Activated CD8-positive, alpha-beta T cell treated with anti-CD3 and anti-CD28 coated beads for 36 hours (primary cell): ENCODE results near the gene RFX2. TPM values are rescaled to one million over a fixed set of nuclear protein-coding genes. Genes with fewer than 3 reads are reported as not detected.

Experiments
- ATAC-seq: fragments of 200-7000 bp; cut with Tn5 transposase; one replicate; pipeline ENCODE4 v1.10.0; 2021; ENCODE audit warnings: mild to moderate bottlenecking, moderate library complexity
- CTCF ChIA-PET: fragments of 350-600 bp; sonication (Branson Sonifier 250); formaldehyde crosslinking; loops from one replicate; lab custom pipeline; 2021; ENCODE audit warnings: antibody characterized with exemption; lab: Charles Lee
- POLR2A ChIA-PET: fragments of 350-600 bp; sonication (Branson Sonifier 250); formaldehyde crosslinking; loops from one replicate; lab custom pipeline; 2021; ENCODE audit warnings: antibody characterized with exemption; lab: Charles Lee
- DNase-seq: peaks from one replicate; pipeline ENCODE4 v3.0.0-alpha.2; 2020
- H3K27ac Mint-ChIP-seq: one replicate; pipeline ENCODE4 v1.8.0; 2021; ENCODE audit warnings: mild to moderate bottlenecking, mixed read lengths
- H3K27me3 Mint-ChIP-seq: one replicate; pipeline ENCODE4 v1.8.0; 2021; ENCODE audit warnings: mixed read lengths
- H3K36me3 Mint-ChIP-seq: one replicate; pipeline ENCODE4 v1.8.0; 2021; ENCODE audit warnings: low read depth, mixed read lengths
- H3K4me1 Mint-ChIP-seq: one replicate; pipeline ENCODE4 v1.8.0; 2021; ENCODE audit warnings: low read depth, mixed read lengths
- H3K4me3 Mint-ChIP-seq: one replicate; pipeline ENCODE4 v1.8.0; 2021; ENCODE audit warnings: mild to moderate bottlenecking, moderate library complexity, mixed read lengths
- H3K9me3 Mint-ChIP-seq: one replicate; pipeline ENCODE4 v1.8.0; 2021; ENCODE audit warnings: mixed read lengths
- CTCF ChIP-seq: fragments of 200-600 bp; IDR thresholded peaks from one replicate; pipeline ENCODE4 v1.8.0; 2022; ENCODE audit warnings: antibody characterized with exemption, mild to moderate bottlenecking
- intact Hi-C: fragments of 100-400 bp; cut with micrococcal nuclease; formaldehyde crosslinking; loops from one replicate; pipeline ENCODE4 v1.10.0; 2022
- total RNA-seq, 2 experiments: library from RNA; stranded (reverse); gene quantifications; one replicate each; pipeline ENCODE4 v1.2.3, GENCODE V29; 2021

RFX2 gene
- total RNA-seq, 2 experiments from 2014 or later = 8.9 to 10.5 TPM

DNA sequence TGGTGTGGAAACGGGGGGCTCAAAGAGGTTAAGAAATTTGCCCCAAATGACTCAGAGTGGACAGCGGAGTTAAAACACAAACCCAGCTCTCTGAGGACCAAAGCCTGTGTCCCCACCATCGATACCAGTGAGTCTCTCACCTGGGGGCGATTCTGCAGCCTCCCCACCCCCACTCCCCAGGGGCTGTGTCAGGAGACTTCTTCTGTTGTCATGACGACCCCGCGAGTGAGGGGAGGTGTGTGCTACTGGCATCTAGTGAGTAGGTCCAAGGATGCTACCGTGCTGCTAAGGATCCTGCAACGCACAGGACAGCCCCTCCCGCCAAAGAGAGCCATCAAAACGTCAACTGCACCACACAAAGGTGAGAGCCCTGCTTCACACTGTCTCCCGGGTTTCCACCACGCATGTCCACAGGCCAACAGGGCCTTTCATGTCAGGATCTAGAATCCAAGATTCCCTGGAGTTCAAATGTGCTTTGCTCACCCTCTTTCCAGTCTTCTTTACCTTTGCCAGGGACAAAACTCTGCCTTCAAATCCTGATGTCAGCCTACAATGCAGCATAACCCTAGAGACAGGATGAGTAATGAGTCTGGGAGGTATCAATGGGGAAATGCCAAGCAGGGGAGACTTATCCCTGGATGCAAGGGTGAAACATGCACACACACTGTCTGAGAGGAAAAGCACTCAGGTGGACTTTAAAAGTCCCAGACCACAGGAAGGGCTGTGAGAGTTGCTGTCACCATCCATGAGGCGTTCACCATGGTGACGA lies 136.2 kb downstream of the RFX2 start:
- Mint-ChIP-seq H3K4me1 (peaks cover 70% of the 10 kb centered on the region), H3K4me3 (peak overlapping the region; percentile 95), H3K27me3 (no peaks in the 10 kb centered on the region), H3K9me3 (no peaks in the 10 kb centered on the region), H3K36me3 (peaks cover 57% of the 10 kb centered on the region), H3K27ac (peak overlapping the region; percentile 88)
- no peak for TF ChIP-seq CTCF
- ATAC-seq = no peak
- intact Hi-C loops = loop anchor here (10.0 kb wide), 1 partner anchor 69 kb away; the partner anchor contains the start of genes NDUFA11 and VMAC
- peak; percentile 25 for DNase-seq
- ChIA-PET CTCF (interaction anchor here (0.7 to 1.3 kb wide), 4 partner anchors 8 to 170 kb away, joined by 3 to 8 read pairs (median 3); no protein-coding TSS in a partner anchor), POLR2A (interaction anchor here (1.0 to 3.1 kb wide), 5 partner anchors 10 to 27 kb away, joined by 3 to 11 read pairs (median 4); no protein-coding TSS in a partner anchor)

DNA sequence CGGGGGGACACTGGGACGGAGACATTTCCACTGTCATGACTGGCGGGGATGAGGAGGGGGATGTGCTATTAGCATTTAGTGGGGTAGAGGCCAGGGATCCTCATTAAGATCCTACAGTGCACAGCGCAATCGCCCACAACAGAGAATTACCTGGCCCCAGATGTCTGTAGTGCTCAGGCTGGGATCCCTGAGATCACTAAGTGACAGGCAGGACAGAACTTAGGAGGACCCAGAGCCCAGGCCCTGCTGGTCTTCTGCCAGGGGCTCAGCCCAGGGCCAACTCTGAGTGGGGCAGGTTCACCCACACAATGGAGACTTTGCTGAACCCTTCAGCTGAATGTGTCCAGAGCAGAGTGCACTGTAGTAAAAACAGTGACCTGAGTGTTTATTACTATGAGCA lies 136.9 kb downstream of the RFX2 start:
- intact Hi-C loops = loop anchor here (10.0 kb wide), 1 partner anchor 69 kb away; the partner anchor contains the start of genes NDUFA11 and VMAC
- ATAC-seq (no peak), DNase-seq (no peak)
- H3K36me3 Mint-ChIP-seq = peaks cover 53% of the 10 kb centered on the region
- no peak for TF ChIP-seq CTCF
- POLR2A ChIA-PET = interaction anchor here (1.5 kb wide), 1 partner anchor 11 kb away, joined by 4 read pairs; no protein-coding TSS in a partner anchor
- no peak overlapping the region for H3K4me3 Mint-ChIP-seq
- peaks cover 74% of the 10 kb centered on the region for H3K4me1 Mint-ChIP-seq
- peak overlapping the region; percentile 18 for H3K27ac Mint-ChIP-seq
- no peaks in the 10 kb centered on the region for H3K27me3 Mint-ChIP-seq
- CTCF ChIA-PET = no interaction called here
- H3K9me3 Mint-ChIP-seq = no peaks in the 10 kb centered on the region

- no peak overlapping the region for H3K27ac Mint-ChIP-seq
- H3K4me1 Mint-ChIP-seq = peaks cover 82% of the 10 kb centered on the region
- no peak for TF ChIP-seq CTCF
- CTCF ChIA-PET = interaction anchor here (2.4 to 7.8 kb wide), 3 partner anchors 15 to 50 kb away, joined by 13 to 108 read pairs (median 76); no protein-coding TSS in a partner anchor
- H3K4me3 Mint-ChIP-seq = no peak overlapping the region
- no peak for DNase-seq
- H3K36me3 Mint-ChIP-seq = peaks cover 55% of the 10 kb centered on the region
- intact Hi-C loops = loop anchor here (10.0 kb wide), 1 partner anchor 68 kb away; the partner anchor contains the start of genes NDUFA11 and VMAC
- POLR2A ChIA-PET = interaction anchor here (0.9 to 1.7 kb wide), 4 partner anchors 10 to 144 kb away, joined by 4 to 8 read pairs (median 4); partner anchors contain the start of gene VMAC
- ATAC-seq = no peak
- no peaks in the 10 kb centered on the region for H3K27me3 Mint-ChIP-seq
- H3K9me3 Mint-ChIP-seq = no peaks in the 10 kb centered on the region
Observed at GRCh38 chr19:5972355-5972731, 138.0 kb downstream of the RFX2 start.

- no peaks in the 10 kb centered on the region for H3K27me3 Mint-ChIP-seq
- POLR2A ChIA-PET = interaction anchor here (0.9 to 1.7 kb wide), 3 partner anchors 9 to 144 kb away, joined by 4 to 8 read pairs (median 5); partner anchors contain the start of gene VMAC
- TF ChIP-seq CTCF = no peak
- no peak for ATAC-seq
- intact Hi-C loops = loop anchor here (10.0 kb wide), 1 partner anchor 67 kb away; the partner anchor contains the start of genes NDUFA11 and VMAC
- peak overlapping the region; percentile 31 for H3K27ac Mint-ChIP-seq
- DNase-seq = no peak
- H3K4me3 Mint-ChIP-seq = no peak overlapping the region
- H3K4me1 Mint-ChIP-seq = peaks cover 85% of the 10 kb centered on the region
- CTCF ChIA-PET = interaction anchor here (1.6 to 7.8 kb wide), 4 partner anchors 8 to 51 kb away, joined by 5 to 108 read pairs (median 44); no protein-coding TSS in a partner anchor
- no peaks in the 10 kb centered on the region for H3K9me3 Mint-ChIP-seq
- peaks cover 51% of the 10 kb centered on the region for H3K36me3 Mint-ChIP-seq
Observed at GRCh38 chr19:5971714-5972354, 138.5 kb downstream of the RFX2 start.
